Measurements from ENCODE around the gene CUL1. TPM values are rescaled to one million over a fixed set of nuclear protein-coding genes. Genes with fewer than 3 reads are reported as not detected.
"Not testable (repeated sequence)": the region's sequence is repeated elsewhere in the genome, so short reads cannot be mapped to it uniquely, and the experiment has no call there.

Gene CUL1
- total RNA-seq, 2 experiments from 2014 or later = 55.8 to 57.6 TPM

- ChIA-PET POLR2A (interaction anchor here (0.7 to 2.1 kb wide), 17 partner anchors 8 to 289 kb away, joined by 3 to 11 read pairs (median 3); no protein-coding TSS in a partner anchor), CTCF (interaction anchor here (1.6 to 2.1 kb wide), 3 partner anchors 123 to 265 kb away, joined by 4 to 13 read pairs (median 5); no protein-coding TSS in a partner anchor)
- H3K27me3 Mint-ChIP-seq (ENCODE audit: low read depth) = peaks cover 11% of the 10 kb centered on the region
- H3K4me1 Mint-ChIP-seq (ENCODE audit: low read depth) = peaks cover 49% of the 10 kb centered on the region
- peak overlapping the region; percentile 79 for H3K4me3 Mint-ChIP-seq
- H3K9me3 Mint-ChIP-seq (ENCODE audit: insufficient read depth) = no peaks in the 10 kb centered on the region
- no peak for ATAC-seq
- peaks cover 11% of the 10 kb centered on the region for H3K36me3 Mint-ChIP-seq (ENCODE audit: low read depth)
- no peak for DNase-seq
- peak overlapping the region; percentile 84 for H3K27ac Mint-ChIP-seq
Observed at GRCh38 chr7:148698007-148698396, 701 bp upstream of the CUL1 start.

GRCh38 chr7:148699024-148699781, 500 bp downstream of the CUL1 start:
- peaks cover 11% of the 10 kb centered on the region for H3K27me3 Mint-ChIP-seq (ENCODE audit: low read depth)
- H3K4me1 Mint-ChIP-seq (ENCODE audit: low read depth) = peaks cover 52% of the 10 kb centered on the region
- ChIA-PET CTCF (interaction anchor here (1.0 to 2.1 kb wide), 4 partner anchors 25 to 264 kb away, joined by 3 to 13 read pairs (median 4); no protein-coding TSS in a partner anchor), POLR2A (interaction anchor here (0.8 to 2.1 kb wide), 17 partner anchors 9 to 366 kb away, joined by 3 to 11 read pairs (median 4); no protein-coding TSS in a partner anchor)
- H3K27ac Mint-ChIP-seq = peak overlapping the region; percentile 80
- H3K9me3 Mint-ChIP-seq (ENCODE audit: insufficient read depth) = no peaks in the 10 kb centered on the region
- DNase-seq = peak; percentile 72
- peak; percentile 52 for ATAC-seq
- H3K36me3 Mint-ChIP-seq (ENCODE audit: low read depth) = peaks cover 11% of the 10 kb centered on the region
- peak overlapping the region; percentile 90 for H3K4me3 Mint-ChIP-seq

GRCh38 chr7:148699782-148700629, 1.3 kb downstream of the CUL1 start:
- Mint-ChIP-seq H3K4me1 (ENCODE audit: low read depth) (peaks cover 57% of the 10 kb centered on the region), H3K4me3 (peak overlapping the region; percentile 90)

GRCh38 chr7:148700661-148701064, 2.0 kb downstream of the CUL1 start:
- Mint-ChIP-seq H3K27ac (peak overlapping the region; percentile 90), H3K36me3 (ENCODE audit: low read depth) (peaks cover 11% of the 10 kb centered on the region)

More at GRCh38 chr7:148699782-148700629, 1.3 kb downstream of the CUL1 start:
- Mint-ChIP-seq H3K27me3 (ENCODE audit: low read depth) (peaks cover 11% of the 10 kb centered on the region), H3K27ac (peak overlapping the region; percentile 90), H3K9me3 (ENCODE audit: insufficient read depth) (no peaks in the 10 kb centered on the region), H3K36me3 (ENCODE audit: low read depth) (peaks cover 11% of the 10 kb centered on the region)
- DNase-seq (no peak), ATAC-seq (no peak)
- ChIA-PET CTCF (interaction anchor here (0.7 to 1.6 kb wide), 5 partner anchors 10 to 306 kb away, joined by 3 to 7 read pairs (median 3); no protein-coding TSS in a partner anchor), POLR2A (interaction anchor here (0.7 to 2.1 kb wide), 6 partner anchors 15 to 263 kb away, joined by 3 to 11 read pairs (median 4); no protein-coding TSS in a partner anchor)

GRCh38 chr7:148701414-148701813, 2.7 kb downstream of the CUL1 start:
- ChIA-PET CTCF (interaction anchor here (0.8 to 1.6 kb wide), 3 partner anchors 74 to 262 kb away, joined by 3 to 7 read pairs (median 4); no protein-coding TSS in a partner anchor), POLR2A (no interaction called here)
- DNase-seq = no peak
- H3K36me3 Mint-ChIP-seq (ENCODE audit: low read depth) = peaks cover 16% of the 10 kb centered on the region
- no peak for ATAC-seq
- H3K4me1 Mint-ChIP-seq (ENCODE audit: low read depth) = peaks cover 63% of the 10 kb centered on the region
- H3K4me3 Mint-ChIP-seq = peak overlapping the region; percentile 90
- H3K9me3 Mint-ChIP-seq (ENCODE audit: insufficient read depth) = no peaks in the 10 kb centered on the region
- H3K27me3 Mint-ChIP-seq (ENCODE audit: low read depth) = peaks cover 4% of the 10 kb centered on the region
- H3K27ac Mint-ChIP-seq = no peak overlapping the region

More at GRCh38 chr7:148700661-148701064, 2.0 kb downstream of the CUL1 start:
- ChIA-PET POLR2A (interaction anchor here (0.7 to 1.2 kb wide), 2 partner anchors 24 to 69 kb away, joined by 3 read pairs; no protein-coding TSS in a partner anchor), CTCF (interaction anchor here (0.7 to 1.6 kb wide), 6 partner anchors 9 to 305 kb away, joined by 3 to 7 read pairs (median 3); no protein-coding TSS in a partner anchor)
- peak; percentile 63 for DNase-seq
- H3K27me3 Mint-ChIP-seq (ENCODE audit: low read depth) = peaks cover 8% of the 10 kb centered on the region
- H3K4me3 Mint-ChIP-seq = peak overlapping the region; percentile 90
- H3K9me3 Mint-ChIP-seq (ENCODE audit: insufficient read depth) = no peaks in the 10 kb centered on the region
- ATAC-seq = no peak
- H3K4me1 Mint-ChIP-seq (ENCODE audit: low read depth) = peaks cover 59% of the 10 kb centered on the region

- no peak for ATAC-seq
Observed at GRCh38 chr7:148702876-148703670, 4.4 kb downstream of the CUL1 start.

GRCh38 chr7:148703671-148703962, 4.9 kb downstream of the CUL1 start:
- not testable (repeated sequence) for ATAC-seq; H3K27me3 Mint-ChIP-seq (ENCODE audit: low read depth); H3K9me3 Mint-ChIP-seq (ENCODE audit: insufficient read depth); H3K27ac Mint-ChIP-seq; H3K4me3 Mint-ChIP-seq; DNase-seq
- Mint-ChIP-seq H3K36me3 (ENCODE audit: low read depth) (peaks cover 16% of the 10 kb centered on the region), H3K4me1 (ENCODE audit: low read depth) (peaks cover 65% of the 10 kb centered on the region)
- ChIA-PET POLR2A (interaction anchor here (1.2 kb wide), 1 partner anchor 19 kb away, joined by 3 read pairs; no protein-coding TSS in a partner anchor), CTCF (interaction anchor here (0.7 to 1.7 kb wide), 5 partner anchors 11 to 152 kb away, joined by 3 to 7 read pairs (median 4); no protein-coding TSS in a partner anchor)

More at GRCh38 chr7:148702876-148703670, 4.4 kb downstream of the CUL1 start:
- Mint-ChIP-seq H3K4me3 (no peak overlapping the region), H3K27me3 (ENCODE audit: low read depth) (no peaks in the 10 kb centered on the region), H3K27ac (no peak overlapping the region), H3K36me3 (ENCODE audit: low read depth) (peaks cover 16% of the 10 kb centered on the region), H3K4me1 (ENCODE audit: low read depth) (peaks cover 60% of the 10 kb centered on the region), H3K9me3 (ENCODE audit: insufficient read depth) (no peaks in the 10 kb centered on the region)
- DNase-seq = no peak
- POLR2A ChIA-PET = interaction anchor here (0.7 to 1.2 kb wide), 2 partner anchors 19 to 36 kb away, joined by 3 read pairs; no protein-coding TSS in a partner anchor
- CTCF ChIA-PET = interaction anchor here (1.1 to 1.7 kb wide), 3 partner anchors 11 to 127 kb away, joined by 3 to 7 read pairs (median 3); no protein-coding TSS in a partner anchor

GRCh38 chr7:148704189-148704588, 5.5 kb downstream of the CUL1 start:
- H3K4me1 Mint-ChIP-seq (ENCODE audit: low read depth) = peaks cover 66% of the 10 kb centered on the region
- no peak overlapping the region for H3K4me3 Mint-ChIP-seq
- DNase-seq (no peak), ATAC-seq (no peak)
- peaks cover 16% of the 10 kb centered on the region for H3K36me3 Mint-ChIP-seq (ENCODE audit: low read depth)
- no peaks in the 10 kb centered on the region for H3K27me3 Mint-ChIP-seq (ENCODE audit: low read depth)
- H3K9me3 Mint-ChIP-seq (ENCODE audit: insufficient read depth) = no peaks in the 10 kb centered on the region
- CTCF ChIA-PET = interaction anchor here (0.7 to 1.4 kb wide), 7 partner anchors 10 to 229 kb away, joined by 3 to 5 read pairs (median 4); no protein-coding TSS in a partner anchor
- H3K27ac Mint-ChIP-seq = no peak overlapping the region
- POLR2A ChIA-PET = no interaction called here

- peaks cover 66% of the 10 kb centered on the region for H3K4me1 Mint-ChIP-seq (ENCODE audit: low read depth)
- peaks cover 14% of the 10 kb centered on the region for H3K36me3 Mint-ChIP-seq (ENCODE audit: low read depth)
- CTCF ChIA-PET = interaction anchor here (1.0 to 1.4 kb wide), 2 partner anchors 17 to 178 kb away, joined by 3 to 4 read pairs; no protein-coding TSS in a partner anchor
- no peaks in the 10 kb centered on the region for H3K9me3 Mint-ChIP-seq (ENCODE audit: insufficient read depth)
- ATAC-seq (no peak), DNase-seq (no peak)
- H3K27me3 Mint-ChIP-seq (ENCODE audit: low read depth) = no peaks in the 10 kb centered on the region
- POLR2A ChIA-PET = no interaction called here
- no peak overlapping the region for H3K4me3 Mint-ChIP-seq
- no peak overlapping the region for H3K27ac Mint-ChIP-seq
Observed at GRCh38 chr7:148704970-148705369, 6.3 kb downstream of the CUL1 start.

- Mint-ChIP-seq H3K27ac (no peak overlapping the region), H3K9me3 (ENCODE audit: insufficient read depth) (no peaks in the 10 kb centered on the region), H3K4me1 (ENCODE audit: low read depth) (peaks cover 63% of the 10 kb centered on the region), H3K27me3 (ENCODE audit: low read depth) (no peaks in the 10 kb centered on the region), H3K36me3 (ENCODE audit: low read depth) (peaks cover 7% of the 10 kb centered on the region), H3K4me3 (no peak overlapping the region)
- DNase-seq = no peak
- POLR2A ChIA-PET = interaction anchor here (0.6 kb wide), 1 partner anchor 15 kb away, joined by 3 read pairs; no protein-coding TSS in a partner anchor
- no peak for ATAC-seq
- CTCF ChIA-PET = no interaction called here
Observed at GRCh38 chr7:148706368-148706767, 7.7 kb downstream of the CUL1 start.

Measured in activated CD8-positive, alpha-beta T cell treated with anti-CD3 and anti-CD28 coated beads, Interleukin-2, amount 10 ng/mL, durations not matched to agents 7 days and 5 days (primary cell).